Nephron progenitor cell (in vitro differentiated cells): ENCODE measurements around the gene CD81.

Experiments
- DNase-seq: peaks from one replicate; pipeline ENCODE4 v3.0.0; 2021
- H3K27ac Mint-ChIP-seq: 2 replicates; pipeline ENCODE4 v1.8.0; 2021; ENCODE audit warnings: mild to moderate bottlenecking, moderate library complexity, mixed read lengths
- H3K27me3 Mint-ChIP-seq: 2 replicates; pipeline ENCODE4 v1.8.0; 2021; ENCODE audit warnings: mild to moderate bottlenecking, low read depth, mixed read lengths; ENCODE audit not compliant: poor library complexity
- H3K36me3 Mint-ChIP-seq: 2 replicates; pipeline ENCODE4 v1.8.0; 2021; ENCODE audit warnings: low read depth, mixed read lengths
- H3K4me1 Mint-ChIP-seq: 2 replicates; pipeline ENCODE4 v1.8.0; 2021; ENCODE audit warnings: mixed read lengths
- H3K4me3 Mint-ChIP-seq: 2 replicates; pipeline ENCODE4 v1.8.0; 2021; ENCODE audit warnings: mild to moderate bottlenecking, moderate library complexity, mixed read lengths
- H3K9me3 Mint-ChIP-seq: 2 replicates; pipeline ENCODE4 v1.8.0; 2021; ENCODE audit warnings: mild to moderate bottlenecking, moderate library complexity, mixed read lengths
- TF ChIP-seq, protein P1 (sequence below): fragments of 200-600 bp; sonication (generic); IDR thresholded peaks from 2 replicates; pipeline ENCODE4 v1.5.0; 2021; ENCODE audit warnings: antibody characterized with exemption

The CD81 gene

DNA sequence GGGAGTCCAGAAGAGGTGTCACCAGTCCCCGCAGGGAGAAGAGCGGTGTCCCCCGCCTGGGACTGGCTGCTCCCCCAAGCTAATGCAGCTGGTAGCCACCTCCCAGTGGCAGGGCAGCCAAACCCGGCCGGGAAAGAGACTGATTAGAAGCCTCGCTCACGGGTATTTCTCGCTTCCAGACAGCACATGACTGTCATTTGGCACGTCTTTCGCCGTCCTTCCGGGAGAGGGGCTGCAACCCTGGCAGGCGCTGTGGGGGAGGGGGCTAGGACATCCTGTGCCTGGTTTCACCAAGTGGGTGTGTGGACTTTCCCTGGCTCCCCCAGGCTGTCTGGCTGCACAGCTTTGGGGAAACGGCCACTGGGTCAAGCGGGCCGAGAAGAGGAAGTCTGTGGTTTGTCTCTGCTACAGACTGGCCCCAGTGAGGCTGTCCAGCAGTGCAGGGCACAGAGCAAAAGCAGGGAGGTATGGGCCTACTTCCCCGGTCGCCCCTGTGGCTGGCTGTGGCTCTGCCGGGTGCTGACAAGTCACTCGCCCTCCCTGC, 3.8 kb downstream of the CD81 start:
- TF ChIP-seq, protein P1, sequence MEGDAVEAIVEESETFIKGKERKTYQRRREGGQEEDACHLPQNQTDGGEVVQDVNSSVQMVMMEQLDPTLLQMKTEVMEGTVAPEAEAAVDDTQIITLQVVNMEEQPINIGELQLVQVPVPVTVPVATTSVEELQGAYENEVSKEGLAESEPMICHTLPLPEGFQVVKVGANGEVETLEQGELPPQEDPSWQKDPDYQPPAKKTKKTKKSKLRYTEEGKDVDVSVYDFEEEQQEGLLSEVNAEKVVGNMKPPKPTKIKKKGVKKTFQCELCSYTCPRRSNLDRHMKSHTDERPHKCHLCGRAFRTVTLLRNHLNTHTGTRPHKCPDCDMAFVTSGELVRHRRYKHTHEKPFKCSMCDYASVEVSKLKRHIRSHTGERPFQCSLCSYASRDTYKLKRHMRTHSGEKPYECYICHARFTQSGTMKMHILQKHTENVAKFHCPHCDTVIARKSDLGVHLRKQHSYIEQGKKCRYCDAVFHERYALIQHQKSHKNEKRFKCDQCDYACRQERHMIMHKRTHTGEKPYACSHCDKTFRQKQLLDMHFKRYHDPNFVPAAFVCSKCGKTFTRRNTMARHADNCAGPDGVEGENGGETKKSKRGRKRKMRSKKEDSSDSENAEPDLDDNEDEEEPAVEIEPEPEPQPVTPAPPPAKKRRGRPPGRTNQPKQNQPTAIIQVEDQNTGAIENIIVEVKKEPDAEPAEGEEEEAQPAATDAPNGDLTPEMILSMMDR: no peak
- DNase-seq: no peak
- no peaks in the 10 kb centered on the region for H3K36me3 Mint-ChIP-seq

DNA sequence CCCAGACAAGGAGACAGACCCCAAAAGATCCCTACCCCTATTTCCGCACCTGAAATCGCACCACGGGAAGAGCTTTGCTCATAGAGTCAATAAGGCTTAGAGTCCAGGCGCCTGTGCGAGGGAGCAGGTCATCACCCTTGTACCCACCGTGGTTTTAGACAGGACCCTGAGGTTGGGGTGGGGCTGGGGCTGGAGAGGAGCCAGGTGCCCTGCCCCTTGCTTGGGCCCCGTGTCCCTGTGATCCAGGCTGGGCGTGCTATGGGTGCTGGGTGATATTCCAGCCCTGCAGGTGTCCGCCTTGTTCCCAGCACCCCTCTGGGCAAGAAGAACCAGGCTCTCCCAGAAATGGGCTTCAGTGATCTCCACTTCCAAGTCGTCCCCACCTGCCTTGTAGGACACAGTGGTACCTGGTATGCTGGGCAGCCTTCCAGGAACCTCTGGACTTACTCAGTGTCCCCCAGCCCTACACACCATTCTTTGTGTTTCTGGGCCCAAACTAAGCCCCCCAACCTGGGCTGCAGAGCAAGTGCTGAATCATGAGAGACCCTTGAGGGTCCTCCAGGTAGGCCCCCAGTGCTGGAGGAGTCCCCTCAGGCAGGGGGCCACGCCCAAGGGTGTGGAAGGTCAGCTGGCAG, 4.5 kb downstream of the CD81 start:
- DNase-seq: no peak
- no peak overlapping the region for H3K27ac Mint-ChIP-seq
- TF ChIP-seq, protein P1: no peak
- peaks cover 2% of the 10 kb centered on the region for H3K27me3 Mint-ChIP-seq
- H3K4me1 Mint-ChIP-seq: peaks cover 46% of the 10 kb centered on the region
- H3K9me3 Mint-ChIP-seq: no peaks in the 10 kb centered on the region
- no peak overlapping the region for H3K4me3 Mint-ChIP-seq
- H3K36me3 Mint-ChIP-seq: no peaks in the 10 kb centered on the region

More for the DNA sequence above, 3.8 kb downstream of the CD81 start:
- Mint-ChIP-seq H3K4me3 (no peak overlapping the region), H3K9me3 (no peaks in the 10 kb centered on the region), H3K27me3 (peaks cover 10% of the 10 kb centered on the region), H3K4me1 (peaks cover 46% of the 10 kb centered on the region), H3K27ac (no peak overlapping the region)

DNA sequence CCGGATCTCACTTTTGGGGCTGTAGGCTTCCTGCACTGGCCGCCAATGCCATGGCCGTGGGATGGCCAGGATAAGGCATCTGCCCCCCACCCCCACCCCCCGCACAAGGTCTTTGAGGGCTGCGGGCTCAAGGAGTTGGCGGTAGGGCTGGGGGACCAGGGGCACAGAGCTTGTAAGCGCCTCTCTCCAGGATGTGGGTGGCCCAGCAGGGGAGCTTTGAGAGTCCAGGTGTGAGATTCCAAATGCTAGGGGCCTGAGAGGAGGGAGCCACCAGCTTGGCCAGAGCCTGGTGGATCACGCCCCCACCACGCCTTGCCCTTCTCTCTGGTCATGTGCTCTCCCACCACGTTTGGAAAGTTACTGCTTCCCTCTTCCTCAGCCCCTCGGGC, 5.0 kb downstream of the CD81 start:
- Mint-ChIP-seq H3K9me3 (no peaks in the 10 kb centered on the region), H3K27me3 (no peaks in the 10 kb centered on the region), H3K4me3 (no peak overlapping the region), H3K36me3 (no peaks in the 10 kb centered on the region), H3K27ac (no peak overlapping the region), H3K4me1 (peaks cover 51% of the 10 kb centered on the region)
- TF ChIP-seq, protein P1: no peak
- DNase-seq: no peak

DNA sequence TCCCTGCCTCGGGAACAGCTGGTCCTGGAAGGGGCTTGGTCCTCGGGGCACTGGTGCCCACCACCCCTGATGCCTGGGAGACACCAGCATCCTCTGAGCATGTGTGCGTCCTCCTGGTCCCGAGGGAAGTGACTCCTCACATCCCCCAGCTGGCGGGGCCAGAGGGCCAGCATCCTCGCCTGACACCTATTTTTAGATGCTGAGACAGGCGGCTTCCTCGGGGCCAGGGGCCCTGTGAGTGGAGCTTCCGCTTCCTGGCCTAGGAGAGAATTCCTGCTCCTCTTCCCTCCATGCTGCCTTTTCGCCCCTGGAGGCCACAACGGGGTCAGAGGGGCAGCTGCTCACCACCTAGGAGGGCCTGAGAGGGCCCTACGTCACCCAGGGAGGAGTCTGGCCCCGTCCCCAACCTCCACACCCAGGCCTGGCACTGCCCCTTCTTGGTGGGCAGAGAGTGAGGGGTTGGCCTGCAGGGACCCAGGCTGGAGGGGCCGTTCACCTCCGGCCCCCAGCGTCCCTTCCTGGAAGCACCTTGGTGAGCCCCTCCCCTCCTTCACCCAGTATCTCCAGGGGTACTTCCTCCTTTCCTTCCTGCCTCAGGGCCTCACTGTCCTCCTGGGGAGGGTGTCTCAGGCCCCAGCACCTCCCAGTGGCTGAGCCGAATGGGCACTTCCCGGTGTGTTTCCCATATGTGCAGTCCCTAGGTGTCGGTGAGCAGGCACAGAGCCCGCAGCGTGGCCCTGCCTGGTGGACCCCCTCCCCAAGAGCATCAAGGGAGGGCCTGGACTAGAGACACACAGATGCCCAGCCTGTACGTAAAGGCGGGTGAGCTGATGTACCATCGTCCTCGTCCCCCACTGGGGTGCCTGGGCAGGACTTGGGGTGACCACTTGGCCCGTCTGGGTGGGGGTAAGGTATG, 6.1 kb downstream of the CD81 start:
- H3K27me3 Mint-ChIP-seq: no peaks in the 10 kb centered on the region
- peak overlapping the region; percentile 94 for H3K27ac Mint-ChIP-seq
- H3K36me3 Mint-ChIP-seq: no peaks in the 10 kb centered on the region
- DNase-seq: no peak
- TF ChIP-seq, protein P1: no peak
- H3K9me3 Mint-ChIP-seq: no peaks in the 10 kb centered on the region
- H3K4me3 Mint-ChIP-seq: no peak overlapping the region
- H3K4me1 Mint-ChIP-seq: peaks cover 56% of the 10 kb centered on the region

DNA sequence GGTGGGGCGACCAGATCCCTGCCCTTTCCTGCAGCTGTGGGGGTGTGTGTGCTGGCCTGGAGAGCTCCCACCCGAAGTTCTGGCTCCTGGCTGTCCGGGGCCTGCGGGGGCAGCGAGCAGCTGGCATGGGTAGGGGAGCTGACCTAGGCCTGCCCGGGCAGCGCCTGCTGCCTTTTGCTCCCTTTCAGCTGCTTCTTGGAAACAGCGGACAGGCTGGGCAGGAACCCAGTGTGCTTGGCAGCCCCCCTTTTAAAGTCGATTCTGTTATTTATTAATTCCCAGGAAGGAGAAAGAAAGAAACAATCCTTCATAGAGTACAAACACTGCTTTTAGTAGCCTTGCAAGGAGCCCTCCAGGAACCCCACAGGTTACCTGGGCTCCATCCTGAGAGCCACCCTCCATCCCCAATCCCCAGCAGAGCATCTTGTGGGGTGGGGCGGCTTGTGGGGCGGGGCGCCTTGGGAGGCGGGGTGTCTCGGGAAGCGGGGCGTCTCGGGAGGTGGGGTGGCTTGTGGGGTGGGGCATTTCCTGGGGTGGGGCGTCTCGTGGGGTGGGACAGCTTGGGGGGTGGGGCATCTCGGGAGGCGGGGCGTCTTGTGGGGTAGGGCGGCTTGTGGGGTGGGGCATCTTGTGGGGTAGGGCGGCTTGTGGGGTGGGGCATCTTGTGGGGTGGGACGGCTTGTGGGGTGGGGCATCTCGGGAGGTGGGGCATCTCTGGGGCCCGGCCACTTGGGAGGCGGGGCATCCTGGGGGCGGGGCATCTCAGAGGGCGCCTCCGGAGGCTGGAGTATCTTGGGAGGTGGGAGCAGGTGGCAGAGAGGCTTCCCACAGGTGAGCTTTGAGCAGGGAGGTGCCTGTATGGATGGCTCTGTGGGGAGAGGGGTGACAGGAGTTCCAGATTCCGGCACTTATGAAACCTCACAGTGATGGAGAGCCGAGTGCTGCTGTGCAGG, 7.0 kb downstream of the CD81 start:
- no peak overlapping the region for H3K4me3 Mint-ChIP-seq
- H3K36me3 Mint-ChIP-seq: no peaks in the 10 kb centered on the region
- TF ChIP-seq, protein P1: no peak
- DNase-seq: no peak
- no peaks in the 10 kb centered on the region for H3K9me3 Mint-ChIP-seq
- no peaks in the 10 kb centered on the region for H3K27me3 Mint-ChIP-seq
- H3K4me1 Mint-ChIP-seq: peaks cover 53% of the 10 kb centered on the region
- H3K27ac Mint-ChIP-seq: no peak overlapping the region
